GM12891 (cell line): ENCODE results near the gene KCNAB1.

Experiments used
- DNase-seq: peaks from one replicate; pipeline ENCODE4 v3.0.0; 2011; ENCODE audit warnings: low spot score; ENCODE audit not compliant: insufficient read length
- FAIRE-seq: peaks from 2 replicates; lab custom pipeline; 2011; peaks lifted over from hg19 to GRCh38; lab: Jason Lieb, UNC
- PAX5 ChIP-seq: IDR thresholded peaks from 2 replicates; pipeline ENCODE4 v1.6.1; 2011; ENCODE audit warnings: low read length, moderate library complexity, mild to moderate bottlenecking; ENCODE audit not compliant: insufficient read depth, severe bottlenecking
- POLR2A ChIP-seq: IDR thresholded peaks from 2 replicates; pipeline ENCODE4 v1.6.1; 2011; ENCODE audit warnings: low read depth, low read length, control low read depth
- POLR2AphosphoS5 ChIP-seq: IDR thresholded peaks from 2 replicates; pipeline ENCODE4 v1.6.1; 2011; ENCODE audit warnings: low read depth, low read length, control low read depth
- POU2F2 ChIP-seq: IDR thresholded peaks from 2 replicates; pipeline ENCODE4 v1.6.1; 2011; ENCODE audit warnings: low read depth, mild to moderate bottlenecking, control low read depth, low read length, moderate library complexity
- SPI1 ChIP-seq: IDR thresholded peaks from 2 replicates; pipeline ENCODE4 v1.6.1; 2011; ENCODE audit warnings: low read depth, low read length, control low read depth
- TAF1 ChIP-seq: IDR thresholded peaks from 2 replicates; pipeline ENCODE4 v1.6.1; 2011; ENCODE audit warnings: low read depth, low read length, control low read depth

KCNAB1 gene

DNA sequence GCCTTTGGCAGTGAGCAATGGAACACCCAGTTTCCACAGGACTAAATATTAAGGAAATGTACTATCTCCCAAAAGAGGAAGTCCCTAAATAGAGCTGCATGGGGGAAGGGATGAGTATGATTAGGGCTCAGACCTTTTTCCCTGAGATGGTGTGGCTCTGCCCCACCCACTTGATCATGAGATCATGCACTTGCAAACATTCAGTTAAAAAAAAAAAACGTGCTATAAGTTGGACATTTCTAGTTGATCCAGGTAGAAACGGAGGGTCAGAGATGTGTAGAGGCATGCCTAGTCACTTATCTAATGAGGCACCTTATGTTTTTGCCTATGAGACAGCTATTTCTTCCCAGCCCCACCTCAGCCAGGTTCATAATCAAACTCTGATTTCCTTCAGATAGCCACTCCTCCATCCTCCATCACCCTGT lies 459.1 kb downstream of the KCNAB1 start:
- TF ChIP-seq POLR2A (no peak), SPI1 (peak; percentile 79)
- FAIRE-seq (no peak), DNase-seq (no peak)

DNA sequence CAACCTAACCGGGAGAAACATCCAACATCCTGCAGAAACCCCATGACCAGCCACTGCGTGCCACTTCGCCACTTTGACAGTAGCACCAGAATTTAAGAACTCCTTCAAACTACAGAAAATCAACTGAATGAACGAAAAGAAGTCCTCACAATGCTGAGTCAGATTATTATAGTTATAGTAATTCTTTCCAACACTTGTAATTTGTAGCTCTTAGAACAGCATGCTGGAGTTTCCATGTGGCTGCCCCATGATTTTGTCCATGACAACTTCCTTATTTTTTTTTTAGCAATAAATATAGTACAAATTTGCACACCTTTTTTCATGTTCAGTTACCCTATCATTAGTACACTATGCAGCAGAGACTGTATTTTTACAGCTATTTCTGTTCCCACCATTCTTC lies 460.7 kb downstream of the KCNAB1 start:
- DNase-seq (no peak), FAIRE-seq (no peak)
- TF ChIP-seq POLR2AphosphoS5 = no peak
- TF ChIP-seq TAF1 = no peak
- no peak for TF ChIP-seq PAX5
- no peak for TF ChIP-seq POU2F2
- no peak for TF ChIP-seq POLR2A
- no peak for TF ChIP-seq SPI1

GRCh38 chr3:156581954-156582353 lies 461.6 kb downstream of the KCNAB1 start:
- DNase-seq (no peak), FAIRE-seq (peak; percentile 9)
- TF ChIP-seq TAF1 = no peak
- TF ChIP-seq POLR2AphosphoS5 = no peak
- no peak for TF ChIP-seq POLR2A
- no peak for TF ChIP-seq POU2F2
- no peak for TF ChIP-seq SPI1
- no peak for TF ChIP-seq PAX5

- DNase-seq (no peak), FAIRE-seq (peak; percentile 70)
- TF ChIP-seq PAX5 (no peak), SPI1 (no peak), POU2F2 (no peak), POLR2A (no peak), POLR2AphosphoS5 (no peak), TAF1 (no peak)
Observed at GRCh38 chr3:156582532-156583183, 462.3 kb downstream of the KCNAB1 start.

- no peak for DNase-seq
- no peak for TF ChIP-seq SPI1
- TF ChIP-seq POU2F2 = no peak
- TF ChIP-seq TAF1 = no peak
- no peak for TF ChIP-seq POLR2A
- TF ChIP-seq POLR2AphosphoS5 = no peak
- no peak for TF ChIP-seq PAX5
- FAIRE-seq = no peak
Observed at GRCh38 chr3:156583469-156583868, 463.1 kb downstream of the KCNAB1 start.

- DNase-seq (no peak), FAIRE-seq (peak; percentile 88)
- TF ChIP-seq SPI1 (peak; percentile 77), POLR2A (no peak)
Observed at GRCh38 chr3:156586905-156587759, 466.8 kb downstream of the KCNAB1 start.

DNA sequence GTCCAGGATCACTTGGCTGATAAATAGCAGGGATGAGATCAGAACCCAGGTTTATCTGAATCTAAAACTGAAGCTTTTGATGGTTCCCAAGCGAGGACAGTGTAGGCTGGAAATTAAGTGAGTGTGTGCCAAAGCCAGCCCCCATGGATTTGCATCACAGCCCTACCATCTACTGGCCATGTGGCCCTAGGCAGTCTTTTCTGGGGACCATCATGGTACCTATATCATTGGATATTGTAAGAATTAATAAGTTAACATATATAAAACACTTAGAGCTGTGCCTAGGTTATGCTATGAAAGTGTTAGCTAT lies 467.3 kb downstream of the KCNAB1 start:
- DNase-seq (no peak), FAIRE-seq (no peak)
- TF ChIP-seq SPI1 (no peak), POLR2A (no peak), POU2F2 (no peak), POLR2AphosphoS5 (no peak)
